Endothelial cell of umbilical vein (primary cell): Measurements from ENCODE around the gene MUC4. TPM values are rescaled to one million over a fixed set of nuclear protein-coding genes. Genes with fewer than 3 reads are reported as not detected.

Experiments
- BruUV-seq: library from RNA; stranded (reverse); fragments of 400-500 nt; replicated peaks from 2 replicates; lab custom pipeline; 2021; lab: Mats Ljungman, UMichigan
- CTCF ChIA-PET: fragments of 300-600, 350-600 bp; sonication (Branson Sonifier 250); formaldehyde crosslinking; loops from one replicate; lab custom pipeline; 2021; ENCODE audit warnings: antibody characterized with exemption, inconsistent platforms; lab: Charles Lee
- POLR2A ChIA-PET: fragments of 300-600, 350-600 bp; sonication (Branson Sonifier 250); formaldehyde crosslinking; loops from one replicate; lab custom pipeline; 2021; ENCODE audit warnings: antibody characterized with exemption, inconsistent platforms; lab: Charles Lee
- DNase-seq: peaks from one replicate; pipeline ENCODE4 v3.0.0-alpha.2; 2011; ENCODE audit warnings: low read depth, low spot score
- FAIRE-seq: peaks from 2 replicates; lab custom pipeline; 2011; peaks lifted over from hg19 to GRCh38; lab: Jason Lieb, UNC
- H2AFZ ChIP-seq: 2 replicates; pipeline ENCODE4 v1.6.0; 2012; ENCODE audit warnings: low read depth, low read length, control low read depth, inconsistent platforms
- H3K27ac ChIP-seq: 2 replicates; pipeline ENCODE4 v1.5.1; 2011; ENCODE audit warnings: low read depth, mild to moderate bottlenecking, control low read depth, low read length, moderate library complexity; ENCODE audit not compliant: insufficient read depth
- H3K27me3 ChIP-seq, 2 experiments: 2 replicates each; pipeline versions ENCODE4 v1.6.0 to v1.6.1; 2011; ENCODE audit warnings: low read length in 2 of 2, mixed read lengths in 1 of 2; ENCODE audit not compliant: control insufficient read depth in 2 of 2, insufficient read depth in 2 of 2
- H3K36me3 ChIP-seq, 2 experiments: 2 replicates in 1 of 2; 3 replicates in 1 of 2; pipeline ENCODE4 v1.5.1; 2011; ENCODE audit warnings: low read length in 2 of 2, mild to moderate bottlenecking in 1 of 2, moderate library complexity in 1 of 2; ENCODE audit not compliant: control insufficient read depth in 2 of 2, insufficient read depth in 2 of 2; ENCODE audit errors: extremely low read depth in 1 of 2
- H3K4me1 ChIP-seq: 3 replicates; pipeline ENCODE4 v1.5.1; 2011; ENCODE audit warnings: mild to moderate bottlenecking, low read length; ENCODE audit not compliant: control insufficient read depth, insufficient read depth; ENCODE audit errors: extremely low read depth
- H3K4me2 ChIP-seq: 2 replicates; pipeline ENCODE4 v1.6.1; 2011; ENCODE audit warnings: low read length, control low read depth, mixed read lengths; ENCODE audit not compliant: insufficient read depth
- H3K4me3 ChIP-seq, 3 experiments: fragments of 200-600 bp in 1 of 3; sonication (generic), shearing (Covaris generic) in 1 of 3; replicated peaks in 1 of 3; 2 replicates each; pipeline ENCODE4 v1.5.1; 2011 to 2016; ENCODE audit warnings: control low read depth in 3 of 3, low read length in 3 of 3, mild to moderate bottlenecking in 2 of 3, inconsistent platforms in 1 of 3, low read depth in 1 of 3, moderate library complexity in 1 of 3; ENCODE audit not compliant: insufficient read depth in 1 of 3
- H3K79me2 ChIP-seq: 2 replicates; pipeline ENCODE4 v1.6.0; 2012; ENCODE audit warnings: low read length, inconsistent platforms; ENCODE audit not compliant: control insufficient read depth, insufficient read depth
- H3K9ac ChIP-seq: replicated peaks from 2 replicates; pipeline ENCODE3; 2011; ENCODE audit warnings: low read length, control low read depth; ENCODE audit not compliant: insufficient read depth; ENCODE audit errors: extremely low read depth
- H3K9me1 ChIP-seq: replicated peaks from 3 replicates; pipeline ENCODE4 v1.6.0; 2011; ENCODE audit warnings: mild to moderate bottlenecking, low read length; ENCODE audit not compliant: control insufficient read depth, insufficient read depth; ENCODE audit errors: extremely low read depth
- H3K9me3 ChIP-seq: replicated peaks from 2 replicates; pipeline ENCODE4 v1.5.1; 2012; ENCODE audit warnings: low read length, inconsistent platforms; ENCODE audit not compliant: control insufficient read depth, insufficient read depth
- H4K20me1 ChIP-seq: replicated peaks from 2 replicates; pipeline ENCODE3; 2011; ENCODE audit warnings: mild to moderate bottlenecking, low read length; ENCODE audit not compliant: control insufficient read depth, insufficient read depth; ENCODE audit errors: extremely low read depth
- EZH2 ChIP-seq: IDR thresholded peaks from 2 replicates; pipeline ENCODE4 v1.6.1; 2012; ENCODE audit warnings: borderline replicate concordance, low read depth, mild to moderate bottlenecking, moderate library complexity, low read length, inconsistent platforms; ENCODE audit not compliant: severe bottlenecking
- FOS ChIP-seq: IDR thresholded peaks from 2 replicates; pipeline ENCODE4 v1.6.1; 2011; ENCODE audit warnings: mild to moderate bottlenecking, low read length, moderate library complexity, borderline replicate concordance; ENCODE audit not compliant: insufficient read depth
- GATA2 ChIP-seq: IDR thresholded peaks from 2 replicates; pipeline ENCODE4 v1.7.0; 2011; ENCODE audit warnings: low read depth, mild to moderate bottlenecking, moderate library complexity, mixed read lengths, low read length; ENCODE audit not compliant: insufficient read length, insufficient read depth
- JUN ChIP-seq: IDR thresholded peaks from 2 replicates; pipeline ENCODE4 v1.6.1; 2011; ENCODE audit warnings: borderline replicate concordance, low read depth; ENCODE audit not compliant: insufficient read length, insufficient read depth
- MYC ChIP-seq: IDR thresholded peaks from one replicate; pipeline ENCODE4 v1.6.1; 2011; ENCODE audit warnings: mild to moderate bottlenecking, low read depth, low read length
- POLR2A ChIP-seq: IDR thresholded peaks from 2 replicates; pipeline ENCODE4 v1.6.1; 2012; ENCODE audit warnings: low read depth, mild to moderate bottlenecking, control low read depth, low read length
- POLR2AphosphoS5 ChIP-seq: IDR thresholded peaks from 2 replicates; pipeline ENCODE4 v1.6.1; 2012; ENCODE audit warnings: low read depth, mild to moderate bottlenecking, control low read depth, low read length, moderate library complexity; ENCODE audit not compliant: insufficient read depth
- dilution Hi-C: fragments of 300-500 bp; cut with MboI; formaldehyde crosslinking; loops from one replicate; pipeline ENCODE4 v1.15.0; 2019; ENCODE audit warnings: low sequenced_read_pairs; ENCODE audit not compliant: extremely low pct_ligation_motif_present
- intact Hi-C: fragments of 100-400 bp; cut with micrococcal nuclease; formaldehyde crosslinking; loops from one replicate; pipeline ENCODE4 v1.10.0; 2022
- polyA plus RNA-seq, 4 experiments: library from polyadenylated mRNA; depleted of rRNA in 3 of 4; stranded (reverse) in 3 of 4; unstranded in 1 of 4; fragments of >200 nt; gene quantifications; 2 replicates each; pipeline versions ENCODE4 v1.2.1 to v1.2.3, GENCODE V29; 2011 to 2012; ENCODE audit warnings: missing spikeins in 1 of 4
- total RNA-seq: library from RNA; stranded (reverse); gene quantifications from 2 replicates; pipeline ENCODE4 v1.2.3, GENCODE V29; 2021
- TF ChIP-seq, protein P1 (sequence below), 2 donors: IDR thresholded peaks; 1 replicate in 1 of 2; 2 replicates in 1 of 2; pipeline ENCODE4 v1.5.1; 2011; ENCODE audit warnings: low read length in 2 of 2, mild to moderate bottlenecking in 2 of 2, moderate library complexity in 2 of 2, control low read depth in 1 of 2, inconsistent platforms in 1 of 2, low read depth in 1 of 2; ENCODE audit not compliant: insufficient read depth in 1 of 2; ENCODE audit errors: extremely low read depth in 1 of 2
- TF ChIP-seq, protein P2 (sequence below): IDR thresholded peaks from 2 replicates; pipeline ENCODE4 v1.6.1; 2011; ENCODE audit not compliant: insufficient read depth, insufficient read length

MUC4 gene
- total and polyA plus RNA-seq, 2 donors (not counting 3 experiments of a cell fraction or from before 2014, with no cell fraction given) = 0.04 TPM; not detected in 1

DNA sequence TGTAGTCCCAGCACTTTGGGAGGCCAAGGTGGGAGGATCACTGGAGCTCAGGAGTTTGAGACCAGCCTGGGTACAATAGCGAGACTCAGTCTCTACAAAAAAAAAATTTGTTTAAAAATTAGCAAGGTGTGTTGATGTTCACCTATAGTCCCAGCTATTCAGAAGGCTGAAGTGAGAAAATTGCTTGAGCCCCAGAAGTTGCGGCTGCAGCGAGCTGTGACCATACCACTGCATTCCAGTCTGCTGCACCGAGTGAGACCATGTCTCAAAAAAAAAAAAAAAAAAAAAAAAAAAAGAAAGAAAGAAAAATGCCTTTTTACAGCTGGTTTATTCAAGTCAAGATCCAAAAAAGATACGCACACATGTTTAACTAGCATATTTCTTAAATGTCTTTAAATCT, 108.0 kb downstream of the MUC4 start:
- Histone ChIP-seq H3K79me2 (no peaks in the 10 kb centered on the region), H3K9me1 (no peaks in the 10 kb centered on the region), H3K9ac (no peak overlapping the region), H4K20me1 (no peaks in the 10 kb centered on the region), H3K4me1 (no peaks in the 10 kb centered on the region), H3K9me3 (no peaks in the 10 kb centered on the region), H3K4me3 (no peak overlapping the region), H3K27me3 (peaks cover 0 to 4% of the 10 kb centered on the region in 2 experiments), H3K27ac (no peak overlapping the region), H2AFZ (no peak overlapping the region), H3K4me2 (no peak overlapping the region), H3K36me3 (no peaks in the 10 kb centered on the region)
- dilution Hi-C loops = no loop called here
- FAIRE-seq = no peak
- no TSS peak for BruUV-seq
- ChIA-PET POLR2A (no interaction called here), CTCF (interaction anchor here (1.3 to 1.4 kb wide), 2 partner anchors 13 to 146 kb away, joined by 4 to 6 read pairs; no protein-coding TSS in a partner anchor)
- DNase-seq = no peak
- intact Hi-C loops = no loop called here
- TF ChIP-seq EZH2 (no peak), MYC (no peak), GATA2 (no peak), POLR2AphosphoS5 (no peak), JUN (no peak), FOS (no peak), POLR2A (no peak)
- TF ChIP-seq, protein P1, sequence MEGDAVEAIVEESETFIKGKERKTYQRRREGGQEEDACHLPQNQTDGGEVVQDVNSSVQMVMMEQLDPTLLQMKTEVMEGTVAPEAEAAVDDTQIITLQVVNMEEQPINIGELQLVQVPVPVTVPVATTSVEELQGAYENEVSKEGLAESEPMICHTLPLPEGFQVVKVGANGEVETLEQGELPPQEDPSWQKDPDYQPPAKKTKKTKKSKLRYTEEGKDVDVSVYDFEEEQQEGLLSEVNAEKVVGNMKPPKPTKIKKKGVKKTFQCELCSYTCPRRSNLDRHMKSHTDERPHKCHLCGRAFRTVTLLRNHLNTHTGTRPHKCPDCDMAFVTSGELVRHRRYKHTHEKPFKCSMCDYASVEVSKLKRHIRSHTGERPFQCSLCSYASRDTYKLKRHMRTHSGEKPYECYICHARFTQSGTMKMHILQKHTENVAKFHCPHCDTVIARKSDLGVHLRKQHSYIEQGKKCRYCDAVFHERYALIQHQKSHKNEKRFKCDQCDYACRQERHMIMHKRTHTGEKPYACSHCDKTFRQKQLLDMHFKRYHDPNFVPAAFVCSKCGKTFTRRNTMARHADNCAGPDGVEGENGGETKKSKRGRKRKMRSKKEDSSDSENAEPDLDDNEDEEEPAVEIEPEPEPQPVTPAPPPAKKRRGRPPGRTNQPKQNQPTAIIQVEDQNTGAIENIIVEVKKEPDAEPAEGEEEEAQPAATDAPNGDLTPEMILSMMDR (IDR thresholded peaks at IDR 0.05; ENCODE audit: extremely low read depth in 1 of 2, insufficient read depth in 1 of 2, low read depth in 1 of 2, low read length in 2 of 2) = no peak
- TF ChIP-seq, protein P2, sequence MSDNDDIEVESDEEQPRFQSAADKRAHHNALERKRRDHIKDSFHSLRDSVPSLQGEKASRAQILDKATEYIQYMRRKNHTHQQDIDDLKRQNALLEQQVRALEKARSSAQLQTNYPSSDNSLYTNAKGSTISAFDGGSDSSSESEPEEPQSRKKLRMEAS = no peak
